SK-N-MC (cell line): Measurements from ENCODE around the gene CIAO1.

Source experiments
- DNase-seq: peaks from one replicate; pipeline ENCODE4 v3.0.0-alpha.2; 2011; ENCODE audit warnings: low read depth, low spot score
- H3K27ac ChIP-seq: fragments of 200-600 bp; sonication (generic); 2 replicates; pipeline ENCODE4 v1.5.1; 2016; ENCODE audit warnings: mixed run types
- H3K36me3 ChIP-seq: fragments of 200-600 bp; sonication (generic); 2 replicates; pipeline ENCODE4 v1.6.1; 2017; ENCODE audit warnings: antibody characterized with exemption, low read length, mixed read lengths; ENCODE audit not compliant: insufficient read depth
- H3K4me3 ChIP-seq: fragments of 200-600 bp; sonication (generic); 2 replicates; pipeline ENCODE4 v1.5.1; 2016
- H3K9ac ChIP-seq: fragments of 200-600 bp; sonication (generic); 2 replicates; pipeline ENCODE4 v1.8.0; 2017; ENCODE audit warnings: mixed run types, mixed read lengths; ENCODE audit not compliant: insufficient read length
- H3K9me3 ChIP-seq: fragments of 200-600 bp; sonication (generic); 2 replicates; pipeline ENCODE4 v1.6.1; 2017; ENCODE audit warnings: low read depth, mild to moderate bottlenecking, antibody characterized with exemption, low read length, moderate library complexity, mixed read lengths
- EZH2 ChIP-seq: fragments of 200-600 bp; sonication (generic); IDR thresholded peaks from one replicate; pipeline ENCODE4 v1.6.1; 2017; ENCODE audit warnings: antibody characterized with exemption
- FOXP2 ChIP-seq: optimal IDR thresholded peaks from 2 replicates; pipeline ENCODE3; 2011; ENCODE audit warnings: mild to moderate bottlenecking, moderate library complexity; ENCODE audit not compliant: insufficient read depth; ENCODE audit errors: extremely low read length, control extremely low read depth
- POLR2AphosphoS5 ChIP-seq: IDR thresholded peaks from 2 replicates; pipeline ENCODE4 v1.6.1; 2012; ENCODE audit warnings: mild to moderate bottlenecking, low read depth, low read length, borderline replicate concordance

CIAO1 gene

GRCh38 chr2:96264086-96264485 lies 1.9 kb upstream of the CIAO1 start:
- no peak overlapping the region for H3K27ac ChIP-seq
- no peak for TF ChIP-seq FOXP2
- TF ChIP-seq POLR2AphosphoS5, result no peak
- no peak for TF ChIP-seq EZH2
- H3K9ac ChIP-seq, result no peak overlapping the region
- H3K9me3 ChIP-seq, result no peaks in the 10 kb centered on the region
- peaks cover 19% of the 10 kb centered on the region for H3K36me3 ChIP-seq
- no peak for DNase-seq
- H3K4me3 ChIP-seq, result peak overlapping the region; percentile 96

- no peak for TF ChIP-seq POLR2AphosphoS5
- TF ChIP-seq FOXP2, result no peak
- TF ChIP-seq EZH2, result no peak
- no peaks in the 10 kb centered on the region for H3K9me3 ChIP-seq
- H3K36me3 ChIP-seq, result peaks cover 20% of the 10 kb centered on the region
- peak overlapping the region; percentile 96 for H3K4me3 ChIP-seq
- DNase-seq, result no peak
- H3K9ac ChIP-seq, result peak overlapping the region; percentile 85
- no peak overlapping the region for H3K27ac ChIP-seq
Observed at GRCh38 chr2:96264656-96265348, 1.2 kb upstream of the CIAO1 start.

GRCh38 chr2:96265349-96265839 lies 631 bp upstream of the CIAO1 start:
- Histone ChIP-seq H3K36me3 (peaks cover 20% of the 10 kb centered on the region), H3K9ac (peak overlapping the region; percentile 85), H3K4me3 (peak overlapping the region; percentile 96), H3K9me3 (no peaks in the 10 kb centered on the region), H3K27ac (no peak overlapping the region)
- TF ChIP-seq EZH2, result no peak
- TF ChIP-seq POLR2AphosphoS5, result no peak
- no peak for TF ChIP-seq FOXP2
- no peak for DNase-seq

- no peak for TF ChIP-seq POLR2AphosphoS5
- TF ChIP-seq FOXP2, result no peak
- no peak for TF ChIP-seq EZH2
- Histone ChIP-seq H3K9ac (peak overlapping the region; percentile 2), H3K36me3 (peaks cover 35% of the 10 kb centered on the region), H3K27ac (no peak overlapping the region), H3K4me3 (peak overlapping the region; percentile 96), H3K9me3 (no peaks in the 10 kb centered on the region)
- no peak for DNase-seq
Observed at GRCh38 chr2:96267159-96267971, 1.3 kb downstream of the CIAO1 start.

GRCh38 chr2:96271995-96272394 lies 6.0 kb downstream of the CIAO1 start:
- H3K4me3 ChIP-seq, result no peak overlapping the region
- H3K27ac ChIP-seq, result no peak overlapping the region
- TF ChIP-seq POLR2AphosphoS5 (no peak), EZH2 (no peak), FOXP2 (no peak)
- no peak for DNase-seq
- H3K9ac ChIP-seq, result no peak overlapping the region
- H3K9me3 ChIP-seq, result no peaks in the 10 kb centered on the region
- H3K36me3 ChIP-seq, result peaks cover 67% of the 10 kb centered on the region

GRCh38 chr2:96273763-96274162 lies 7.7 kb downstream of the CIAO1 start:
- H3K36me3 ChIP-seq, result peaks cover 72% of the 10 kb centered on the region
- TF ChIP-seq POLR2AphosphoS5 (no peak), EZH2 (no peak), FOXP2 (no peak)

GRCh38 chr2:96274355-96275056 lies 8.5 kb downstream of the CIAO1 start:
- TF ChIP-seq POLR2AphosphoS5, result no peak
- TF ChIP-seq FOXP2, result no peak
- no peak for TF ChIP-seq EZH2
- no peak for DNase-seq
- H3K36me3 ChIP-seq, result peaks cover 75% of the 10 kb centered on the region
- H3K4me3 ChIP-seq, result no peak overlapping the region
- no peak overlapping the region for H3K9ac ChIP-seq
- no peaks in the 10 kb centered on the region for H3K9me3 ChIP-seq
- H3K27ac ChIP-seq, result 0 out of 2 replicates have a peak overlapping the region, but pooled peaks have one; percentile 31

More at GRCh38 chr2:96273763-96274162, 7.7 kb downstream of the CIAO1 start:
- Histone ChIP-seq H3K9me3 (no peaks in the 10 kb centered on the region), H3K9ac (no peak overlapping the region), H3K4me3 (no peak overlapping the region), H3K27ac (peak overlapping the region; percentile 46; the same call in 1 of the 2 replicates)
- DNase-seq, result no peak
